Measurements from ENCODE around the gene UNC13C.
"Not testable (repeated sequence)": the region's sequence is repeated elsewhere in the genome, so short reads cannot be mapped to it uniquely, and the experiment has no call there.

The UNC13C gene

DNA sequence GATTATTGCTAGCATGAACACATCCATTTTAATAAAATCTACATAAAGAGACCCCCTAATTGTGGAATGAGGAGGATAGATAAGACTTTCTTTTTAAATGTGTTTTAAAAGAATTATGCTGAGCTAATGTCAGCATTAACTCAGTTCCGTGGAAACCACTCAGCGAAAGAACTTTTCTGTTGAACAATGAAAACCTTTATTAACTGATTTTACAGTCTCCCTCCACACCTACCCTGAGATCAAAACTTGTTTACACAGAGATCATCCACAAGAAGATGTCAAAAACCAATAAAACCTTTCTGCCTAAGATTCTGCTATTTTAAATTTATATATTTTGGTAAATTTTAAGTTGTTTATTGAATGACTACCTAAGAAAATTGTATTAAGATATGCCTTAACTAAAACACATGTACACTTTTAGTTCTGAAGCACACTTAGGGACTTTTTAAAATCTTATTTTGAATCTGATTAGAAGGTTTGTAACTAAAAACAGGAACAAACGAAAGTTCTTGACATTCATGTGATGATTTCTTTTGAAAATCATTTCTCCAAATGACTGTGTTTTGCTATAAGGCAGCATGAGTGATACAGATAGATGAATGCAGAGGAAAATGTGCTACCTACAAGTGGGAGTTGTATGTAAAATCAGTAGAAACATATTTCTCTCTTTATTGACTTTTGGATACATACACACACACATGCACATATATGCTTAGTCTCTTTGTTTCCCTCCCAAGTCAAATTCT is 369.0 kb downstream of the UNC13C start:
- Mint-ChIP-seq H3K4me1 (ENCODE audit: low read depth) (no peaks in the 10 kb centered on the region), H3K36me3 (ENCODE audit: low read depth) (no peaks in the 10 kb centered on the region), H3K27me3 (no peaks in the 10 kb centered on the region), H3K4me3 (no peak overlapping the region), H3K27ac (no peak overlapping the region), H3K9me3 (peaks cover 3% of the 10 kb centered on the region)

DNA sequence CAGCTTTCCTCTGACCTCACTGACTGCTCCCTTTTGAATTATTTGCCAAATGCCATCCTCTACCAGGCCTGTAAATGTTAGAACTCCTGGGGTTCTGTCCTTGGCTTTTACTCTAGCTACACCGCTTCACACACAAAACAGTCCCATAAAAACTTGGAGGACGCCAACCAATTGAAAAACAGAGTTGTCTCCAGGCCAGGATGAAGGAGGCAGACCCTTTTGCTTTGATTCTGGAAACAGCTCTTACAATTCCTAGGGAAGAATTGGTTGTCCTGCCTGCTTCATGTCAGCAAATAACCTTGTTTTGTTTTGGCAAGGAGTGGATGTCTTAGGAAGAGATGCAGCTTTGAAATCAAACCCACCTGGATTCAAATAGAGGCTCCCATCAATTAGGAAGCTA is 375.5 kb downstream of the UNC13C start:
- Mint-ChIP-seq H3K9me3 (peaks cover 1% of the 10 kb centered on the region), H3K4me1 (ENCODE audit: low read depth) (no peaks in the 10 kb centered on the region), H3K27ac (no peak overlapping the region), H3K4me3 (no peak overlapping the region), H3K27me3 (no peaks in the 10 kb centered on the region), H3K36me3 (ENCODE audit: low read depth) (no peaks in the 10 kb centered on the region)

DNA sequence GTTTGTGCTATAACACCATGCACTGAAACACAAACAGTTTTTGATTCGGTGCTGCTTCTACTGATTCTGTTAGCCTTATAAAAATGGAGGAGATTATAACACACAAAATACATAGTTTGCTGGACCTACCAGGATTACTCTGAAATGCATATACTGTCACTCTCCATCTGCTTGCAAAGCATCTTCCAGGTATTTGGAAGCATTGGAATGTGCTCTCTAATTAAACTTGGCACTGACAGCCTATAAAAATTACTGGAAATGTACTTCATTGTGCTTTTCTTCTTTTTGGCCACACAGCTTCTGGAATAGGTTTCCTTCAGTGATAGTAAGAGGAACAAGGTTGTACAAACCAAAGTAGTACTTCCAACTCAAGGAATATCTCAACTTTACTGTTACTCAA is 376.1 kb downstream of the UNC13C start:
- H3K27ac Mint-ChIP-seq: no peak overlapping the region
- no peaks in the 10 kb centered on the region for H3K4me1 Mint-ChIP-seq (ENCODE audit: low read depth)
- no peak overlapping the region for H3K4me3 Mint-ChIP-seq
- no peaks in the 10 kb centered on the region for H3K36me3 Mint-ChIP-seq (ENCODE audit: low read depth)
- H3K27me3 Mint-ChIP-seq: no peaks in the 10 kb centered on the region
- peaks cover 7% of the 10 kb centered on the region for H3K9me3 Mint-ChIP-seq

DNA sequence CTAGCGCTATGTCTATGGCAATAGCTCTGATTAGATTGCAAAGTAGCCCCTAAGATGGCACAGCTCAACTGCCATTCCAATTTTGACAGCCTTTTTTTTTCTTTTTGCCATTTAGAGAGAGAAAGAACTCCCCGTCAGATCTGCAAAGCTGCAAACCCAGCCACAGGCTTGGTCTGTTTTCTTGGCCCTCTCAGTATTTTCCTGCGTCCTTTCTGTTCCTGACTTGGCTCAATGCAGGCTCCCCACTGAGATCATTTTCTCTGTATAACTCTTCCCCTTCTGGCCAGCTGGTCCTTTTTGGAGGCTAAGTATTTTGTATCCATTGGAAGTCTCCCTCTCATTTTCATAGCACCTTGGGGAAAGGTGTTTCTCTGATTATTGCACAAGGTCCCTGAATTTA is 386.7 kb downstream of the UNC13C start:
- Mint-ChIP-seq H3K9me3 (peaks cover 11% of the 10 kb centered on the region), H3K27ac (no peak overlapping the region), H3K36me3 (ENCODE audit: low read depth) (no peaks in the 10 kb centered on the region), H3K27me3 (no peaks in the 10 kb centered on the region), H3K4me3 (no peak overlapping the region), H3K4me1 (ENCODE audit: low read depth) (no peaks in the 10 kb centered on the region)

DNA sequence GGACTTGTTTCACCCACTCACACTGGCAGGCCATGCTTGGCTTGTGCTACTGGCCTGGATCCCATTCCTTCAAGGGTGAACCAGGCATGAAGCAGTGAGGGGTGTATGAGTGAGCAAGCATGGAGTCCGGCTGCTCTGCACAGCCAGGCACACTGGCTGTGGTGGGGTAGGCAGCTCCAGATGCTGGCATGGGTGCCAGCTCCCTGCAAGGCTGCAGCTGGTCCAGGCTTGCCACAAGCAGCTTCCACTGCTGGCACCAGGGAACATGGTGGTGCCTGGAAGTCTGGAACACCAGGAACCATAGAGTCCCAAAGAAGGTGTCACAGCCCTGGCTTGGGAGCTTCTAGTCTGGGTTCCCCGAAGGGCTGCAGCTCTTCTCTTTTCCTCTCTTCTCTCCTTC is 395.1 kb downstream of the UNC13C start:
- H3K4me1 Mint-ChIP-seq (ENCODE audit: low read depth): no peaks in the 10 kb centered on the region
- H3K27me3 Mint-ChIP-seq: no peaks in the 10 kb centered on the region
- peaks cover 3% of the 10 kb centered on the region for H3K9me3 Mint-ChIP-seq
- H3K27ac Mint-ChIP-seq: no peak overlapping the region
- no peaks in the 10 kb centered on the region for H3K36me3 Mint-ChIP-seq (ENCODE audit: low read depth)
- no peak overlapping the region for H3K4me3 Mint-ChIP-seq

DNA sequence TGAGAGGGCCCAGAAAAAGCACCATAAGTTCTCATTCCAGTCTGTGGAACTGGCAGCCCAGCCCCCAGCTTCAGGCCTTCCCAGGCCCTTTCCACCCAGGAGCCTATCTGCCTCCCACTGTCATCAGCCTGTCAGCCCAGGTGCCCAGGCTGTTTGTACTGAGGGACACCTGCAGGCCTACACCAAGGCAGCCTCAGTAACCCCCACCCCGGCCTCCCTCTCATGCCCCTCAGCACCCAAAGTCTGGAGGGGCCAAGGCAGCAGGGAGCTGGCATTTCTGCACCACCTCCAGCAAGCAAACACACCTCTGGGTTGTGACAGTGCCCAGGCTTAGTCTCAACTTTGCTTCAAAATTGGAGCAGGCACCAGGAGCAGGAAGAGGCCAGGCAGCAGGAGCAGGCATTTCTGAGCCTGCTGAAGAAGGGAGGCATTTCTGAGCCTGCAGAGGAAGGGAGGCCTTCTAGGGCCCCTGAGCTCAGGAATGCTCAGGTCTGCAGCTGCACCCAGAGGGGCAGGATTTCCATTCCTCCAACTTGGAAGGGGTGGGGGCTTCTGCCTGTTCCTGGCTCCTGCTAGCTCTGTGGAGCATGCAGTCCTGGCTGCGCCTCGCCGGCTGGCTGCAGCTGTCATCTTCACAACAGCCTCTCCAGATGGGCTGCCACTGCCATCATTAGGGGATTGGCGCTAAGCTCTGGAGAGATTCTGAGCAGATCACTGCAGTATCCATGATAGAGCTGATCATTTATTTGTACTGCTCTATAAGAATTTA is 396.1 kb downstream of the UNC13C start:
- Mint-ChIP-seq H3K4me1 (ENCODE audit: low read depth) (no peaks in the 10 kb centered on the region), H3K36me3 (ENCODE audit: low read depth) (no peaks in the 10 kb centered on the region), H3K27ac (no peak overlapping the region), H3K9me3 (peaks cover 3% of the 10 kb centered on the region), H3K27me3 (no peaks in the 10 kb centered on the region), H3K4me3 (no peak overlapping the region)

DNA sequence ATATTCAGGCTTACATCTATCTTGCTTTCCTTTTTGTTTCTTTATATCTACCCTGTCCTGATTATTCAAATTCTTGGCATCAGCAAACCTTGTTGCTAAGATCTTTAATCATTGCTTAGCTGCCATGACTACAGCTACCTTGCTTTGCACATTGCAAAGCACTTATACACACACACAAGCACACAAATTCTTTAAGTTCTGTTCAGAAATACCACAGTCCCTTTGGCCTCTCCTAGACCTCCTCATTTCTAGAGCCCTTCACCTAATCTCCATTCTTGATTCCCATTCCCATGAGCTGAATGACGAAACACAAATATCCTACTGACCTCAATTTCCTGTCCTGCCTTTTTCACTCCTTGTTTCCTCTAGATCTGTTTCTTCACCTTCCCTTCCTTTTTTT is 409.6 kb downstream of the UNC13C start:
- no peaks in the 10 kb centered on the region for H3K4me1 Mint-ChIP-seq (ENCODE audit: low read depth)
- no peaks in the 10 kb centered on the region for H3K36me3 Mint-ChIP-seq (ENCODE audit: low read depth)
- no peak overlapping the region for H3K4me3 Mint-ChIP-seq
- no peak overlapping the region for H3K27ac Mint-ChIP-seq
- no peaks in the 10 kb centered on the region for H3K27me3 Mint-ChIP-seq
- H3K9me3 Mint-ChIP-seq: no peaks in the 10 kb centered on the region

DNA sequence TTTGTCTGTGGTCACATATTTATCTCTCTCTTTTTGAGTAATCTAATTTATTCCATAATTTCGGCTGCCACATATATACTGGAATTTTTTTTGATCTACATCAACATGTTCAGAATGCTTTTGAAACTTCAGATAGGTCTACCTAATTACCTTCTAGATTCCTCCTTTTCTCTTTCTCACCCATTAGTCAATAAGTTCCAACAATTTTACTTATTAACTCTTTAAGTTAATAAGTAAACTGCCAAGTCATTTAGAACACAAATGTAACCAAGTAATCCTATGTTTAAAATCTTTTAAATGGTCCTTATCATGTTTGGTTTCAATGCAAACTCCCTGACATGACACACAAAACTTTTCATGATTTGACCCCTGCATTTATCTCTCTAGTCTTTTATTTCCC is 410.5 kb downstream of the UNC13C start:
- no peaks in the 10 kb centered on the region for H3K4me1 Mint-ChIP-seq (ENCODE audit: low read depth)
- H3K36me3 Mint-ChIP-seq (ENCODE audit: low read depth): no peaks in the 10 kb centered on the region
- H3K4me3 Mint-ChIP-seq: no peak overlapping the region
- H3K27ac Mint-ChIP-seq: no peak overlapping the region
- H3K27me3 Mint-ChIP-seq: no peaks in the 10 kb centered on the region
- H3K9me3 Mint-ChIP-seq: no peaks in the 10 kb centered on the region

DNA sequence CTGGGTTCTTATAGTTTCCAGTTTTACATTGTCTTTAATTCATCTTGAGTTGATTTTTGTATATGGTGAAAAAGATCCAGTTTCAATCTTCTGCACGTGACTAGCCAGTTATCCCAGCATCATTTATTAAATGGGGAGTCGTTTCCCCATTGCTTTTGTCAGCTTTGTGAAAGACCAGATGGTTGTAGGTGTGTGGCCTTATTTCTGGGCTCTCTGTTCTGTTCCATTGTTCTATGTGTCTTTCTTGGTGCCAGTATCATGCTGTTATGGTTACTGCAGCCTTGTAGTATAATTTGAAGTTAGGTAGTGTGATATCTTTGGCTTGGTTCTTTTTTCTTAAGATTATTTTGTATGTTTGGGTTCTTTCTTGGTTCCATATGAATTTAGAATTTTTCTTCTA is 432.2 kb downstream of the UNC13C start:
- Mint-ChIP-seq H3K4me3 (no peak overlapping the region), H3K27me3 (no peaks in the 10 kb centered on the region), H3K9me3 (no peaks in the 10 kb centered on the region)

DNA sequence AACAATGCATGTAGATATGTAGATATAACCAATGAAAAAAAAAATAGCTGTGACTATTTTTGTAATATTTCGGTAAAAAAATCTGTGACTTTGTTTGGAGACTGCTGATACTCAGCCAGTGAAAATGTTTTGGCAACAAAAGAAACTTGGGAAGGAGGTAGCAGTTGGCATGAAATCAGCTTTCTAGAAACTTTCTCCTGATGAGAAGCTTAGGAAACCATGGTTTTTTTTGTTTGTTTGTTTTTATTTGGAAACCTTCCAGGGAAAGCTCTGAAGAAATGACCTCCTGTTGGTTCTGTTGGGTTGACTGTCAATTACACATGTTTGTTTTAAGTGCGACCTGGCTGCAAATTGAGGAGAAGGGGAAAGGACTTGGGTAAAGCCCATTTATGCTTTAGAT is 445.9 kb downstream of the UNC13C start:
- Mint-ChIP-seq H3K9me3 (peaks cover 4% of the 10 kb centered on the region), H3K4me3 (no peak overlapping the region), H3K36me3 (ENCODE audit: low read depth) (no peaks in the 10 kb centered on the region), H3K4me1 (ENCODE audit: low read depth) (no peaks in the 10 kb centered on the region), H3K27ac (no peak overlapping the region), H3K27me3 (no peaks in the 10 kb centered on the region)

More for the DNA sequence above, 432.2 kb downstream of the UNC13C start:
- H3K36me3 Mint-ChIP-seq (ENCODE audit: low read depth): no peaks in the 10 kb centered on the region
- no peaks in the 10 kb centered on the region for H3K4me1 Mint-ChIP-seq (ENCODE audit: low read depth)
- H3K27ac Mint-ChIP-seq: no peak overlapping the region

DNA sequence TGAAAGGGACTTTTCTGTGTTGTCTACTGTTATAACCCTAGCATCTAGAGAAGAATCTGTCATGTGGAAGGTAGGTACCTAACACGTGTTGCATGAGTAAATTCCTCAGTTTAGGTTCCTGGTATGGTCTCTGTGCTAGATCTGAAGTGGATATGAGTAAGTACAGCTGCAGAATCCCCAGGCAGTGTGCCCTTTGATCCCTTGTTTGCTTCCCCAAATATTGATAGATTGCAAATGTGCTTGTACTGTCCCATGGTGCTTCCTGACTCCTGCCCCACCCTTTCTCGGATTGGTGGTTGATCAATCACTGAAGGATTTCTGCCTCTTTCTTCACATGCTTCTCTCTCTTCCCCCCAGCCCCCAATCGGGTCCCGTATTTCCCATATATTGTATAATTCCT is 450.4 kb downstream of the UNC13C start:
- H3K36me3 Mint-ChIP-seq (ENCODE audit: low read depth): no peaks in the 10 kb centered on the region
- peaks cover 12% of the 10 kb centered on the region for H3K9me3 Mint-ChIP-seq
- H3K4me1 Mint-ChIP-seq (ENCODE audit: low read depth): no peaks in the 10 kb centered on the region
- H3K27ac Mint-ChIP-seq: no peak overlapping the region
- H3K4me3 Mint-ChIP-seq: no peak overlapping the region
- no peaks in the 10 kb centered on the region for H3K27me3 Mint-ChIP-seq

DNA sequence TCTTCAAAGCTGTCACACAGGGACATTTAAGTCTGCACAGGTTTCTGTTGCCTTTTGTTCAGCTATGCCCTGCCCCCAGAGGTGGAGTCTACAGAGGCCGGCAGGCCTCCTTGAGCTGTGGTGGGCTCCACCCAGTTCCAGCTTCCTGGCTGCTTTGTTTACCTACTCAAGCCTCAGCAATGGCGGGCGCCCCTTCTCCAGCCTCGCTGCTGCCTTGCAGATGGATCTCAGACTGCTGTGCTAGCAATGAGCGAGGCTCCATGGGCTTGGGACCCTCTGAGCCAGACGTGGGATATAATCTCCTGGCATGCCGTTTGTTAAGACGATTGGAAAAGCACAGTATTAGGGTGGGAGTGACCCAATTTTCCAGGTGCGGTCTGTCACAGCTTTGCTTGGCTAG is 472.0 kb downstream of the UNC13C start:
- not testable (repeated sequence) for H3K27me3 Mint-ChIP-seq; H3K4me1 Mint-ChIP-seq (ENCODE audit: low read depth); H3K4me3 Mint-ChIP-seq; H3K36me3 Mint-ChIP-seq (ENCODE audit: low read depth); H3K27ac Mint-ChIP-seq
- H3K9me3 Mint-ChIP-seq: peaks cover 20% of the 10 kb centered on the region

DNA sequence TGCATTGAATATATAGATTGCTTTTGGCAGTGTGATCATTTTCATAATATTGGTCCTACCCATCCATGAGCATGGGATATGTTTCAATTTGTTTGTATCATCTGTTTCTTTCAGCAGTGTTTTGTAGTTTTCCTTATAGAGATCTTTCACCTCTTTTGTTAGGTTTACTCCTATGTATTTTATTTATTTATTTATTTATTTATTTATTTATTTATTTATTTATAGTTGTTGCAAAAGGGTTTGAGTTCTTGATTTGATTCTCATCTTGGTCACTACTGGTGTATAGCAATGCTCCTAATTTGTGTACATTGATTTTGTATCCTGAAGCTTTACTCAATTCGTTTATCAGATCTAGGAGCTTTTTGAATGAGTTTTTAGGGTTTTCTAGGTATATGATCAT is 478.2 kb downstream of the UNC13C start:
- H3K27ac Mint-ChIP-seq: no peak overlapping the region
- H3K36me3 Mint-ChIP-seq (ENCODE audit: low read depth): no peaks in the 10 kb centered on the region
- no peaks in the 10 kb centered on the region for H3K4me1 Mint-ChIP-seq (ENCODE audit: low read depth)
- H3K9me3 Mint-ChIP-seq: peaks cover 45% of the 10 kb centered on the region
- no peaks in the 10 kb centered on the region for H3K27me3 Mint-ChIP-seq
- H3K4me3 Mint-ChIP-seq: no peak overlapping the region

DNA sequence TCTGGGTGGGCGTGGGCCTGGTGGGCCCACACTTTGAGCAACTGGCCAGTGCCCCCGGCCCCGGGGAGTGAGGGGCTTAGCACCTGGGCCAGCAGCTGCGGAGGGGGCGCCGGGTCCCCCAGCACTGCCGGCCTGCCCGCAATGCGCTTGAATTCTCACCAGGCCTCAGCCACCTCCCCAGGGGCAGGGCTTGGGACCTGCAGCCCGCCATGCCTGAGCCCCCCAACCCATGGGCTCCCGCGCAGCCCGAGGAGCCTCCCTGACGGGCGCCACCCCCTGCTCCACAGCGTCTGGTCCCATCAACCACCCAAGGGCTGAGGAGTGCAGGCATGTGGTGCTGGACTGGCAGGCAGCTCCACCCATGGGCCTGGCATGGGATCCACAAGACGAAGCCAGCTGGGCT is 484.3 kb downstream of the UNC13C start:
- no peak overlapping the region for H3K4me3 Mint-ChIP-seq
- no peak overlapping the region for H3K27ac Mint-ChIP-seq
- H3K9me3 Mint-ChIP-seq: peaks cover 24% of the 10 kb centered on the region
- H3K36me3 Mint-ChIP-seq (ENCODE audit: low read depth): no peaks in the 10 kb centered on the region
- peaks cover 4% of the 10 kb centered on the region for H3K27me3 Mint-ChIP-seq
- no peaks in the 10 kb centered on the region for H3K4me1 Mint-ChIP-seq (ENCODE audit: low read depth)

DNA sequence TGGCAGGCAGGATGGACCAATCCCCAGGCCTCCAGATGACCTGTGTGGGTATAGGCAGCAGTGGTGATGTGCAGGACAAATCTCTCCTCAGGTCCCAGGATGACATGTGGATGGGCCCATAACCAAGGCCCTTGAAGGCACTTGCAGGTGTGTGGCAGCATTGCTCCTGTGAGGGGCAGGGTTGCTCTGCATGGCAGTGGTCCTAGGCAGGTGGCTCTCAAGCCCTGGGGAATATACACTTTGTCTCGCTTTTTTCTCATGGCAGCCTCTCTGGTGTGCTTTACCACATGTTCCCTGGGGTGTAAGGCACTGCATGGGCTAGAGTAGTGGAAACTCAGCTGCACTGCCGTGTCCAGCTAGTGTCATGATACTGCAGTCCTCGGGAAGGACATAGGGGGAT is 503.6 kb downstream of the UNC13C start:
- no peaks in the 10 kb centered on the region for H3K36me3 Mint-ChIP-seq (ENCODE audit: low read depth)
- H3K27me3 Mint-ChIP-seq: no peaks in the 10 kb centered on the region
- no peaks in the 10 kb centered on the region for H3K9me3 Mint-ChIP-seq
- H3K27ac Mint-ChIP-seq: no peak overlapping the region
- H3K4me1 Mint-ChIP-seq (ENCODE audit: low read depth): no peaks in the 10 kb centered on the region
- H3K4me3 Mint-ChIP-seq: no peak overlapping the region

DNA sequence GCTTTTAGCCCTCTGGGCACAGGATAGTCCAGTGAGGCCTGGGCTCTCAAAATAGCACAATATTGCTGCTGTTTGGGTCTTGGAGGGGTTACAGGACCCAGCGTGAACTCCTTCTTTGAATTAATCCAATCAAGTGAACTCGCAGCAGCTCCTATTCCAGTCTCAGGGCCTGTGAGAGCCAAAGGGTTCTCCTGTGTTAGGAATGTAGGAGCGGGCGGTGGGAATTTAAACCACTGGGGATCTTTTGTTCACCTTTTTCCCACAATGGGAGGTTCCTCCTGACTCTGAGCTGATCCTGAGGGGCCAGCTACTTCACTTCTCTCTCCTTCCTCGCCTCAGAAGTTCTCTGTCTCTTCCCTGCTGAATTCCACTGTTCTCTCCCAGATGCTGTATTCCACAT is 504.0 kb downstream of the UNC13C start:
- H3K9me3 Mint-ChIP-seq: no peaks in the 10 kb centered on the region
- no peak overlapping the region for H3K27ac Mint-ChIP-seq
- no peaks in the 10 kb centered on the region for H3K27me3 Mint-ChIP-seq
- no peak overlapping the region for H3K4me3 Mint-ChIP-seq
- no peaks in the 10 kb centered on the region for H3K36me3 Mint-ChIP-seq (ENCODE audit: low read depth)
- no peaks in the 10 kb centered on the region for H3K4me1 Mint-ChIP-seq (ENCODE audit: low read depth)

All from stimulated activated naive CD8-positive, alpha-beta T cell treated with anti-CD3 and anti-CD28 coated beads, Interleukin-15, Interleukin-2, amounts not matched to agents 100 ng/mL and 50 ng/mL, for 24 hours (primary cell).